ENCODE data around the gene ZNF334.

The ZNF334 gene

DNA sequence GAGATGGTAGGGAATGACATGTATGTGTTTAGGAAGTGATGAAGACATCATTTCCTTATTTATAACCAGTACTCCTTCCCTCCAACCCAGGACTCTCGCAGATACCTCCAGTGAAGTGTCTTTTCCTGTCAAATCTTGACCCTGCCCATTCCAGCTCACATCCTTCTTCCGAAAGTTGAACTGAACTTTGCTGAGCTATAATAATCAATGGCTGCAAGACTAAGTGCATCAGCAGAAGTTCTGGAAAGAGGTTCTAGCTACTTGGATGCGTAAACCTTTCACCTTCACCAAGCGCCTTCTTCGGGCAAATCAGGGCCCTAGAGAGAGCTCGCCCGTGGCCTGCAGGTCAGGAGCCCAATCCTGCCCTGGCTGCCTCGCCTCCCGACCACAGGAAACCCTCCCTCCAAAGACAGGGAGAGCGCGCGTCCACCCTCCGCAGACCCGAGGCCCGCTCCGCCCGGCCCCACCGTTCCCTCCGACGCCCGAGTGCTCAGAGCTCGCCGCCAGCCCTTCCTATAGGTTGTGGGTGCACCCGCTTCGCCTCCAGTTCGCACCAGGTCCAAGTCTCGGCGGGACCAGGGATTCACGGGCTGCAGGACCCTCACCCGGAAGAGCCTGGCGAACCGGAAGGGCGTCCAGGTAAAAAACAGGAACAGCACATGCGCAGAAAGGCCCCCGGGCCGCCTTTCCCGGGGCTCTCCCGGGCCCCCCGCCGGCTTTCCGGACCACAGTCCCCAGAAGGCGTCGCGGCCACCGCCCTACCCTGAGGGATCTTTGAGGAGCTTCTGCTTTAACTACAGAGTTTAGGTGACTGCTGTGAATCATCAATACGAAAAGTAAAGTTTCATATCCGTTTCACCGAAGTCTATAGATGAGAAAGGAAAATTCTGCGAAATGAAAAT, at the start of gene ZNF334:
TSS of gene ZNF334 (minus strand) at position 617 of the 902 bp plus-strand sequence. CDS start 1,457 bp downstream, outside the sequence.
- DNase-seq, result no peak

GRCh38 chr20:46562373-46563169, 49.2 kb upstream of the ZNF334 start:
- peak; percentile 35 for DNase-seq

DNA sequence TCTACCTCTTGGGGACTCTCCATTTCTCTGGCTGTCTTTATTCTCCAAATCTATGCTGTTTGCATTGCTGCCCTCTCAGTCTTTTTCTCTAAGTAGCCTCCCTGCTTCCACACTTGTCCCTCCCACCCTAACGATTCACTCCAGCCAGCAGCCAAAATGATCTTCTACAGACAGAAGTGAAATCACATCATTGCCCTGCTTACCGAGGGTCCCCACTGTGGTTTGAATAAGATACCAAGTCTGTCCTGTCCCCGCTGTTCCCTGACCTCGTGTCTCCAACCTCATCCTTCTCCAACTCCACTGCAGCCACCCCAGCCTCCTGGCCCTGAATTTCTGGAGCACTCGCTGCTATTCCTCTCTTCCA, 48.6 kb upstream of the ZNF334 start:
- DNase-seq, result no peak

DNA sequence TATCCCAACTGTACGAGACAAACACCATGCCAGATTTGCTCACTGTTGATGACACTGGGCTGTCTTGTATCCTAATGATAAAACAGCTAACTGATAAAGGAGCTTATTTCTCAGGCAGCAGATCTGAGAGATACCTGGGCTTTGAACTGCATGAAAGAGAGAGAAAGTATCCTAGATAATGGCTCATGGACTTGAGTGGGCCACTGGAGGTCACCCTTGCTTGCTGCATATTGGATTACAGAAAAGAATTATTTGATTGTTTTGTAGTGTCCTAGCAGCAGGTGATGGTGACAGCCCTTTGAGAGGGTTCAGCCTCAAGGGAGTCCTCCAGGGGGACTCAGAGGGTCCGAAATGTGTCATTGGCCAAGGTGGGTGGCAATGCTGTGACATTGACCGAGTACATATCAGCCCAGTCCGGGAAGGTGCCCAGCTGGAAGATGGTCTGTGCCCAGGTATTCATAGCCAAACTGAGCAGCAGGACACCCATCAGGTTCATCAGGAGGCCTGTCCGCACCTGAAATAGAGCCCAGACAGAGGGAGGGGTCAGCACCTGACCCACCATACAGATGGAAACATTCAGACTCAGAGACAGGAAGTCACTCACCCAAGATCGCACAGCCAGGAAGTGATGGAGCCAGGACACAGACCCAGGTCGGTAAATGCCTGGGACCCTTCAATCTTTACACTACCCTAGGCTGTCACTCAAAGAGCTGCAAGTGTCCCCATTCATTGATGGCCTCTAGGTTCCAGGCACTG, 46.5 kb upstream of the ZNF334 start:
- DNase-seq, result no peak

- no peak for DNase-seq
These were observed 45.6 kb upstream of the ZNF334 start for GRCh38 chr20:46559001-46559400.

- DNase-seq, result no peak
These were observed 45.2 kb upstream of the ZNF334 start for GRCh38 chr20:46558511-46558959.

GRCh38 chr20:46557231-46557956, 44.0 kb upstream of the ZNF334 start:
- DNase-seq, result no peak

DNA sequence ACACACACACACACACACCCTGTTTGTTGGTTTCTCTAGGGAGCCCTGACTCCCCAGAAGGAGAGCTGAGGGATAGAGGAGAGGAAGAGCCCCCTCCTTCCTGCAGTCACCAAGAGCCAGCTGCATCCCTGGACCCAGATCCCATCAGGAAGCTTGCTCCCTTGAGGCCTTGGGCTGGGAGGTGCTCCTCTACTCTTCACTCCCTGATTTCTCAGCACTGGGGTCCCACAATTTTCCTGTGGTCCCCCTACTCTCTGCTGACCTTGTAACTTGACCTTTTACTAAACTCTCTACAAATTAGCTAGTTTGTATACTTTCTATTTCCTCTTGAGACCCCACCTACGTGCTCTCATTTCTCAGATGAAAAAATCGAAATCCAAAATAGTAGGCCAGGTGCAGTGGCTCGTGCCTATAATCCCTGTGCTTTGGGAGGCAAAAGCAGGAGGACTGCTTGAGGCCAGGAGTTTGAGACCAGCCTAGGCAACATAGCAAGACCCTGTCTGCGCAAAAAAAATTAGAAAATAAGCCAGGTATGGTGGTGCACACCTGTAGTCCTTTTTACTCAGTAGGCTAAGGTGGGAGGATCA, 42.1 kb upstream of the ZNF334 start:
- DNase-seq, result no peak

DNA sequence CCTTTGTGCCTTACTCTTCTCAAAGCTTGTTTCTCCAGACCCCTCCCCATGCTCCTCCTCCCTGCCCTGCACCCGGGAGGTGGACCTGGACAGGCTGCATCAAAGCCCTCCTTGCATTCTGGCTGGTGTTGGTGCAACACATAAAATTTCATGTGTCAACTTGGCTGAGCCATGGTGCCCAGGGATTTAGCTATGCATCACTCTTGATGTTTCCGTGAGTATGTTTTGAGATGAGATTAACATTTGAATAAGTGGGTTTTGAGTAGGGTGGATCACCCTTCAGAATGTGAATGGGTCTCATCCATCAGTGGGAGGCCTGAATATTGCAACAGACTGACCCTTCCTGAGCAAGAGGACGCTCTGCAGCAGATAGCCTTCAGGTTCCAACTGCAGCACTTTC, 41.5 kb upstream of the ZNF334 start:
- no peak for DNase-seq

GRCh38 chr20:46553926-46554325, 40.6 kb upstream of the ZNF334 start:
- no peak for DNase-seq

DNA sequence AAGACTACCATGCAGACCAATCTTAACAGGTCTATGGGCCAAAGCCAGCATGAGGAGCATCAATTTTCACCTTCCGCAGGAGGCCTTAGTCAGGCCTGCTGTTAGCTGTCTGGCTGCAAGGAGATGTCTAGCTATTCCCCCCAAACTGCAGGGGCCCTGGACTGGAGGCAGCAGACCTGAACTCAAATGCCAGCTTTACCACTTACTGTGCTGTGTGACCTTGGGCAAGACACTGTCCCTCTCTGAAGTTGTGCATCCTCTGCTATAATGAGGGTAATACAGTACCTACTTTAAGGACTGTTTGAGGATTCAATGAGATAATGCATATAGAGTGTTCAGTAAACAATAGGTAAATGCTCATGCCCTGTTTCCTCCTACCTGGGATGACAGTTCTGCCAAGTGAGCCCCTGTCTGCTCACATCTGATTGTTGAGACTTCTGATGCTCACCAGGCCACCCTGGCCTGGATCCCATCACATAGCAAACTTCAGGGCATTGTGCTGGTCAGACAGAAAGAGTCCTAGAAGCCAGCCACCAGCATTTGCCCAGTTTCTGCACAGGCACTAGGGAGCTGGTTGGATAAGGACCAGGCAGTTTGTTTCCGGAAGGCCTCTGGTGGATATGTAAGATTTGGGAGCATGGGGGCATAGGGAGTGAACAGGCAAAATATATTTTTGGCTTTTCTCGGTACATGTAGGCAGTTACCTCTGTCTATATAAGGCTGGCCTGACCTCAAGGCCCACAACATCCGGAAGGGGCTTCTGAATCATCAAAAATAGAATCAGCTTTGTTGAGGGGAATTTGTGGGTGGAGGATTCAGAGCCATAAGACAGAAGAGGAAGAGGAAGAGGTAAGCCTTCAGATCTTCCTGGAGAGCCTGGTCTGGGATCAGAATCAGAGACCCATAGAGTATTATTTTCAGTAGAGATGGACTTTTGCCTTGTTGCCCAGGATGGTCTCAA, 39.4 kb upstream of the ZNF334 start:
- peak; percentile 74 for DNase-seq

DNA sequence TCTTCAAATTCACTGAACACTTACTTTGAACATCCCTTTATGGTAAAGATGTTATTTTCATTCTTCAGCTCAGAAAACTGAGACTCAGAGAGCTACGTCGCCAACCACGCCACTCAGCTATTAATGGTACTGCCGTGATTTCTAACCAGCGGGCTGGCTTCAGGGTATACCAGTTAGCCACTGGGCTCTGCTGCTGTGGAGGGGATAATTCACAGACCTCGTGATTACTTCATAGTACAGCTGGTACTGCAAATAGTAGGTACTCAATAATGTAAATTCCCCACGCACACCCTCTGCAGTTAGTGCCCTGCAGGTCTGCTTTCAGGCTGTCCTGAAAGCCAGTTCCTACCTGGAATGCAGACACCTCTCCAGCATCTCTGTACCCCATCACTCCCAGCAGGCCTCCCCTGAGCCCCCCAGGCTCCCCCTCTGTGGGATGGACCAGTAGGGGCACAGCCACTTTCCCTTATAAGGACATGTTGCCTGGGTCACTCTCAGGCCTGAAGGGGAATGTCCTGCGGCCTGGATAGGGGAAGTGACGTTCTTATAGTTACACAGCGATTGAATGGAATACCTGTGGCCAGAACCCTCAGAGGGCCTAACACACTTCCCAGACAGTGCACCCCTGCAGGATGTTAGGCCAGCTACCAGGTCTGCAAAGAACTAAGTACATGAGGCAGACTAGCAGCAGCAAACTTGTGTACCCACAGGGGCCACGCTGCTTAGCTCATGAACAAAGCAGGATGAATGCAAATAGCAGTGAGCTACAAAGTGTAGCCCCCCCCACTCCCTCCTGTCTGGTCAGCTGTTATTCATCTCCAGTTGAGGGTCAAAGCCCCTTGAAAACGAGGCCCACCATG, 38.4 kb upstream of the ZNF334 start:
- DNase-seq, result no peak

DNA sequence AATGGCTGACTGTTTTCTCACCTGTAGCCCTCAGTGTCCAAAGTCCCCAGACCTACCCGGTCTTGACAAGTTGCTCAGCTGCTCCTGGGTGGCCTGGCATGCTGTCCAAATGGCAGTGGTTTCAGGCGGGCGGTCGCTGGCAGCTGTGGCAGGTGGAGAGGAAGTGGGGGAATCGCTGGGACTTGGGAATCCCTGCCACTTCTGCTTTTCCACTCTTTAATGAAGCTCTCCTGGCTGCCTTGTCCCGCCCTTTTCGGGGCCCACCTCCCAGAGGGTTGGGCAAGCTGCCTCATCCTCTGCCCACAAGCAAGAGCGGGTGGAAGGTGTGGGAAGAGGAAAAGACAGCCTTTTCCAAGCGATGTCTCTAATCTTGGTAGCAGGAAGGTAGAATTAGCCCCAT, 37.1 kb upstream of the ZNF334 start, which contains the start of gene OCSTAMP:
TSS of gene OCSTAMP (minus strand) at position 194 of the 400 bp plus-strand sequence. CDS start at position 100, 94 bp downstream.
- DNase-seq, result peak; percentile 50

- DNase-seq, result no peak
These were observed 36.0 kb upstream of the ZNF334 start for GRCh38 chr20:46549188-46549972.

GRCh38 chr20:46548688-46549087, 35.3 kb upstream of the ZNF334 start:
- no peak for DNase-seq

DNA sequence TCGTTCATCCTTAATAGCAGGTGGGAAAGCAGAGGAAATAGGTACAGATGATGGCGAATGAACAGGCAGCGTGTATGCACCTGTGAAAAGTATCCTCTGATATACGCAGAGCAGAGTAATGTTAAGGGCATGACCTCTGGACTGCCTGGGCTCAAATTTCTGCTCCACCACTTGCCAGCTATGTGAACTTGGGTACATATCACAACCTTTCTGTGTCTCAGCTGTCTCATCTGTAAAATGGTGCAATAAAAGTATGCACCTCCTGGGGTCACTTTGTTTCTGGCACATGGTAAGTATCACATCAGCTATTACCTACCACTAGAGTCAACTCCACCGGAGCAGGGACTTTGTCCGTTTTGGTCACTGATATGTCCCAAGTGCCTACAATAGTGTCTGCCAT, 34.6 kb upstream of the ZNF334 start:
- no peak for DNase-seq

- DNase-seq, result no peak
These were observed 33.6 kb upstream of the ZNF334 start for GRCh38 chr20:46546936-46547335.

DNA sequence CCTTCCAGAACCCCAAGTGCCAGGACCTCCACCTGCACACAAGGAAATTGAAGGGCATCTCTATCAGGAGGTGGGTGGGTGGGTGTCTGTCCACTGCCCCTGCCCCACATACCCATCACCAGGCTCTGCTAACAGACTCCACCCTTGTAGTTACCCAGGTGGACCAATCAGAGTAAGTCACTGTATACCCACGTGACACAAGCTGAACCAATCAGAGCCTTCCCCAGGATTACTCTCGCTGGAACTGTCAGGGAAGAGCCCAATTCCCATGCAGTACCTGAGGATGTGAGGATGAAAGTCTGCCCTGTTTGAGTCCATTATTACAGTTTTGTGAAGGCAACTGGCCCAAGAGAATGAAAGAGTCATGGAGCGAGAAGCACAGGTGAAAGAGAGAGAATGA, 32.9 kb upstream of the ZNF334 start:
- no peak for DNase-seq

DNA sequence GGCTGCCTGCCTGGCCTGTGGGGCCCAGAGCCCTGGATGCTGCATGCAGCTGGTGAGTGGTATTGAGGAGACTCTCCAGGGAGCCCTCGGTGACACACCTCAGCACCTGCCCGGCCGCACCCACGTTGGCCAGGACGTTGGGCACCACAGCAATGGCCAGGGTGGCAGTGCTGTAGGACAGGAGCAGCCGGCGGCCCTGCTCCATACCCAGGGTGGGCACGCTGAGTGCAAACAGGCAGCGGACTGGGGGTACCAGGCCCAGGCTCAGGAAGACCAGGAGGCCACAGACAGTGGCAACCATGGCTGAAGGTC, 32.4 kb upstream of the ZNF334 start:
- DNase-seq, result no peak
